Naive B cell (primary cell): ENCODE data around the gene KLF9. TPM values are rescaled to one million over a fixed set of nuclear protein-coding genes. Genes with fewer than 3 reads are reported as not detected.
"Not testable (repeated sequence)": the region's sequence is repeated elsewhere in the genome, so short reads cannot be mapped to it uniquely, and the experiment has no call there.

Experiments
- ATAC-seq, 2 donors: fragments of 150-1000 bp; cut with Tn5 transposase; 2 replicates each; pipeline ENCODE4 v1.10.0; 2021; ENCODE audit warnings: low read depth in 2 of 2, mild to moderate bottlenecking in 2 of 2, moderate library complexity in 2 of 2
- DNase-seq: peaks from one replicate; pipeline ENCODE4 v3.0.0; 2022
- H3K27ac Mint-ChIP-seq, 6 donors: one replicate each; pipeline ENCODE4 v1.8.0; 2020 to 2022; ENCODE audit warnings: mild to moderate bottlenecking in 6 of 6, mixed read lengths in 6 of 6, moderate library complexity in 5 of 6, inconsistent platforms in 2 of 6
- H3K27me3 Mint-ChIP-seq, 3 donors: one replicate each; pipeline ENCODE4 v1.8.0; 2021 to 2022; ENCODE audit warnings: mixed read lengths in 3 of 3, mild to moderate bottlenecking in 1 of 3
- H3K36me3 Mint-ChIP-seq, 2 donors: one replicate each; pipeline ENCODE4 v1.8.0; 2020 to 2022; ENCODE audit warnings: mixed read lengths in 2 of 2, inconsistent platforms in 1 of 2, mild to moderate bottlenecking in 1 of 2
- H3K4me1 Mint-ChIP-seq, 3 donors: one replicate each; pipeline ENCODE4 v1.8.0; 2020 to 2022; ENCODE audit warnings: mixed read lengths in 3 of 3, inconsistent platforms in 1 of 3, mild to moderate bottlenecking in 1 of 3, moderate library complexity in 1 of 3
- H3K4me3 Mint-ChIP-seq, 8 donors: one replicate each; pipeline ENCODE4 v1.8.0; 2020 to 2022; ENCODE audit warnings: mild to moderate bottlenecking in 8 of 8, mixed read lengths in 8 of 8, moderate library complexity in 8 of 8, inconsistent platforms in 2 of 8
- H3K9me3 Mint-ChIP-seq, 7 donors: one replicate each; pipeline ENCODE4 v1.8.0; 2020 to 2022; ENCODE audit warnings: mixed read lengths in 7 of 7, mild to moderate bottlenecking in 5 of 7, inconsistent platforms in 2 of 7, moderate library complexity in 1 of 7
- polyA plus RNA-seq, 6 donors: library from polyadenylated mRNA; unstranded; fragments of 300-500 nt; fragmentation: Illumina TruSeq; gene quantifications; one replicate each; pipeline ENCODE4 v1.2.3, GENCODE V29; 2021; ENCODE audit warnings: low read depth in 6 of 6

The KLF9 gene
- polyA plus RNA-seq, 6 donors from 2014 or later: 3.4 to 5.9 (median 4.8) TPM; not detected in 1

DNA sequence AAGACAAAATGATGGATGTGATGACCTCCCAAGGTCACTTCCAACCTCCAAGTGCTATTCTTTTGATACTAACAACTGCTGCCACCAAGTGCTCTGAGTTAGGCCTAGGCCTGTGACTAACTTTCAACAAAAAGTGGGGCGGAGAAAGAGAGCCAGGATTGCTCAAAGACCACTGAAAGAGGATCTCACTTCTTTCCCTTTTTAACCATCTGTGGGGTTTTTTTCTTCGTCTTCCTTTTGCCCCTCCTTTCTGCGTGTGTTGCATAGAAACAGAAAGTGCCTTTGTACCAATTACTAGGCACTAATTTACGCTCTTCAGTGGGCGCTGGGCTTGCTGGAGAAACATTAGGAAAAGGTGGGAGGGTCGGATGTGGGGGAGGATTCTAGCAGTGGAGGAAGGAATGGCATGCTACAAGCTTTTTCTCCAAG lies 8.0 kb downstream of the KLF9 start:
- no peaks in the 10 kb centered on the region for H3K27me3 Mint-ChIP-seq
- no peaks in the 10 kb centered on the region for H3K36me3 Mint-ChIP-seq
- peaks cover 36 to 66% (median 63%) of the 10 kb centered on the region in 3 donors for H3K4me1 Mint-ChIP-seq
- H3K4me3 Mint-ChIP-seq: peak overlapping the region; percentile 52 to 90 (median 88)
- H3K27ac Mint-ChIP-seq: peak overlapping the region; percentile 87 to 99 (median 97)
- peak; percentile 89 to 91 for ATAC-seq
- H3K9me3 Mint-ChIP-seq: no peaks in the 10 kb centered on the region
- peak; percentile 61 for DNase-seq

DNA sequence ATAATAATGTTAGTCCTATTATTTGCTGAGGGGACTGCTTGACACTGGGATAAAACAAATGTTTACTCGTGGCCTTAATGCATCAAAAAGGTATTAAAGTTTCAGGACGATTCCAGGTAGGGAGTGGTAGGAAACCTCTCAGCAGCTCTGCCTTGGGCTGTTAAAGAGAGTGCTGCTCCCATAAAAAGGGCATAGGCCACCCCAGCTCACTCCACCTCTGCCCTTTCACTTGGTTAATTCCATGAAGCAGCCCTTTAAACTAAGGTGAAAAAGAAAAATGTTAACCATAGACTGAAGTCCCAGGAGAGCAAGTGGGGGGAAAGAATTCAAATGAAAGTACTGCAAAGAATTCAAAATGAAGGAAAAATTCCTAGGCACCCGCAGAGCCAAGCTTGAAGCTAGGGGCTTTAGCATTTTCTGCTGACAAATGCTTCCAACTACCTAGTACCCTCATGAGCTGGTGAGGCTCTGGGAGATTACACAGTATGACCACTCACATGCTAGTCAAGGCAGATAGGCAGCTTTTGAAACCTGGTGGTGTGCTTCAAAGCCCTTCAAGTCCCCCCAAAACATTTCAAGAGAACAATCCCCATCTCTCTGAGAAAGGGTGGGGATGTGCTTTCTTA lies 8.5 kb downstream of the KLF9 start:
- H3K36me3 Mint-ChIP-seq: no peaks in the 10 kb centered on the region
- H3K27me3 Mint-ChIP-seq: no peaks in the 10 kb centered on the region
- peak overlapping the region; percentile 87 to 99 (median 97) for H3K27ac Mint-ChIP-seq
- H3K4me3 Mint-ChIP-seq: peak overlapping the region in 6 of 8 donors; percentile 72 to 90 (median 88)
- H3K4me1 Mint-ChIP-seq: peaks cover 32 to 61% (median 61%) of the 10 kb centered on the region in 3 donors
- ATAC-seq (peak in 1 of 2 donors; percentile 15), DNase-seq (no peak)
- no peaks in the 10 kb centered on the region for H3K9me3 Mint-ChIP-seq

DNA sequence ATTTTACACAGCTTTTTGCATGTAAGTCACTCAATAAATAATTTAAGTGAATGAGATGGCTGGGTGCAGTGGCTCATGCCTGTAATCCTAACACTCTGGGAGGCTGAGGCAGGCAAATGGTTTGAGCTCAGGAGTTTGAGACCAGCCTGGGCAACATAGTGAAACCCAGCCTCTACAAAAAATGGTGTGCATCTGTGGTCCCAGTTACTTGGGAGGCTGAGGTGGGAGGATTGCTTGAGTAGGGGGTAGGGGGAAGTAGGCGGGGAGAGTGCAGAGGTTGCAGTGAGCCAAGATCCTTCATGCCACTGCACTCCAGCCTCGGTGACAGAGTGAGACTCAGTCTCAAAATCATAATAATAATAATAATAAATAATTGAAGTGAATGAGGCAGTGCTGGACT lies 10.2 kb downstream of the KLF9 start:
- Mint-ChIP-seq H3K27ac (peak overlapping the region in 1 of 6 donors; percentile 38), H3K27me3 (no peaks in the 10 kb centered on the region), H3K36me3 (no peaks in the 10 kb centered on the region), H3K4me3 (no peak overlapping the region), H3K4me1 (peaks cover 33 to 65% (median 64%) of the 10 kb centered on the region in 3 donors), H3K9me3 (no peaks in the 10 kb centered on the region)
- no peak for DNase-seq
- no peak for ATAC-seq

DNA sequence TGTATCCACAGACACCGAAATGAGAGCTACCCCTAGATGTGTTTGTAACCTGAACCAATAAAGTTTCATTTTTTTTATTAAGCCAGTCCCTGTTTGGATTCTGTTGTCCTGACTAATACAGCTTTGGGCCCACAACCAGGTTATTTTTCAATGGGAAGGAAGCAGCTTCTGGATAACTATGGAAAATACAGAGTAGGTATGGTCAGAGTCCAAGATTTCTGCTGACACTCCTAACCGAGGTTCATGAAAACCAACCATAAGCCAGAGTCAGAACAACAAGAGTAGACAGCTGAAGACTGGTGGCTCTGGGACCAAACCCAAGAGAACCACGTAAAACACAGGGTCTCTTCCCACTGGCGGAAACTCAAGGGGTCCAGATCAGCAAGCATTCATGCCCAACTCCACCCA lies 10.8 kb downstream of the KLF9 start:
- DNase-seq (no peak), ATAC-seq (no peak)
- H3K9me3 Mint-ChIP-seq: no peaks in the 10 kb centered on the region
- H3K4me1 Mint-ChIP-seq: peaks cover 33 to 71% (median 70%) of the 10 kb centered on the region in 3 donors
- no peaks in the 10 kb centered on the region for H3K36me3 Mint-ChIP-seq
- peak overlapping the region in 1 of 6 donors; percentile 35 for H3K27ac Mint-ChIP-seq
- no peaks in the 10 kb centered on the region for H3K27me3 Mint-ChIP-seq
- no peak overlapping the region for H3K4me3 Mint-ChIP-seq

DNA sequence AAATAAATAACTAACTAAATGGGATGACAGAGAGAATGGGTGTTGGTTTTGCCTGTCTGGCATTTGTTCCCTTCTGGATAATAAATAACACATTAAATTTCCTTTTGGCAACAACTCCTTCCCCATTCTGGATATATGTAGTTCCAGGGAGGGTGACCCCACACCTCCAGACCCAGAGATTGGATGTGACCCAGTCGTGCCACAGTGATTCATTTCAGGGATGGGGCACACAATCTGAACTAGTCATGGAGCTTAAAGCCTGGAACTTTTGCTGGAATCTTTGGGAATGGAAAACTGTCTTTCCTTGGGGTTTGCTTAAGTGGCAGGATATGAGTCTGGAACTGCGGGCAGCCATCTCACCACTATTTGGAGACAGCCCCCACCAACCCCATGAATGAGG lies 11.3 kb downstream of the KLF9 start:
- no peak for ATAC-seq
- H3K9me3 Mint-ChIP-seq: no peaks in the 10 kb centered on the region
- H3K36me3 Mint-ChIP-seq: no peaks in the 10 kb centered on the region
- no peaks in the 10 kb centered on the region for H3K27me3 Mint-ChIP-seq
- no peak overlapping the region for H3K4me3 Mint-ChIP-seq
- H3K4me1 Mint-ChIP-seq: peaks cover 36 to 75% (median 71%) of the 10 kb centered on the region in 3 donors
- H3K27ac Mint-ChIP-seq: no peak overlapping the region
- no peak for DNase-seq

DNA sequence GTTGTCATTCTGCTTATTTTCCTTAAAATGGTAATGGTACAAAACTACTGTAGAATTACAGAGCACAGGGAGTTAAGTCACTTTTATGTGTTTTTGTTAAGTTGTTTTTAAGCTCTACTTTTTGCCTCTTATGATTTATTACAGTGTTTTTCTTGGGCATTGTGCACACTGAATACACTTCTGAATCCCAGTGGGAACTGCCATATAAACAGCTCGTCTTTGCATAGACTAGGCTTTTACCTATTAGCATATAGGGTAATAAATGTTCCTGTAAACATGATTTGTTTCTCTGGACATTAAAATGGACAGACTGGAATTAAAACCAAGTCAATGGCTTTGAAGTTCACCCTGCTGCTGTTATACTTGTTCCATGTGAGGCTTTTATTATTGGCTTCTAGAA lies 12.2 kb downstream of the KLF9 start:
- H3K36me3 Mint-ChIP-seq: no peaks in the 10 kb centered on the region
- H3K9me3 Mint-ChIP-seq: no peaks in the 10 kb centered on the region
- ATAC-seq (no peak), DNase-seq (no peak)
- H3K4me1 Mint-ChIP-seq: peaks cover 38 to 75% (median 71%) of the 10 kb centered on the region in 3 donors
- H3K27ac Mint-ChIP-seq: no peak overlapping the region
- no peaks in the 10 kb centered on the region for H3K27me3 Mint-ChIP-seq
- H3K4me3 Mint-ChIP-seq: no peak overlapping the region

DNA sequence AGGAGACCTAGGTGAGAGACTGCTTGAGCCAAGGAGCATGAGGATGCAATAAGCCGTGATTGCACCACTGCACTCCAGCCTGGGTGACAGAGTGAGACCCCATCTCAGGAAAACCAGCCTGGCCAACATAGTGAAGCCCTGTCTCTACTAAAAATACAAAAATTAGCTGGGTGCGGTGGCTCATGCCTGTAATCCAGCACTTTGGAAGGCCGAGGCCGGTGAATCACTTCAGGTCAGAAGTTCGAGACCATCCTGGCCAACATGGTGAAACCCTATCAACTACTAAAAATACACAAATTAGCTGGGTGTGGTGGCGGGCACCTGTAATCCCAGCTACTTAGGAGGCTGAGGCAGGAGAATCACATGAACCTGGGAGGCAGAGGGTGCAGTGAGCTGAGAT lies 13.2 kb downstream of the KLF9 start:
- H3K27me3 Mint-ChIP-seq, ATAC-seq, H3K27ac Mint-ChIP-seq, H3K36me3 Mint-ChIP-seq, H3K4me3 Mint-ChIP-seq, H3K9me3 Mint-ChIP-seq, DNase-seq: not testable (repeated sequence)
- peaks cover 31 to 69% (median 69%) of the 10 kb centered on the region in 3 donors for H3K4me1 Mint-ChIP-seq

DNA sequence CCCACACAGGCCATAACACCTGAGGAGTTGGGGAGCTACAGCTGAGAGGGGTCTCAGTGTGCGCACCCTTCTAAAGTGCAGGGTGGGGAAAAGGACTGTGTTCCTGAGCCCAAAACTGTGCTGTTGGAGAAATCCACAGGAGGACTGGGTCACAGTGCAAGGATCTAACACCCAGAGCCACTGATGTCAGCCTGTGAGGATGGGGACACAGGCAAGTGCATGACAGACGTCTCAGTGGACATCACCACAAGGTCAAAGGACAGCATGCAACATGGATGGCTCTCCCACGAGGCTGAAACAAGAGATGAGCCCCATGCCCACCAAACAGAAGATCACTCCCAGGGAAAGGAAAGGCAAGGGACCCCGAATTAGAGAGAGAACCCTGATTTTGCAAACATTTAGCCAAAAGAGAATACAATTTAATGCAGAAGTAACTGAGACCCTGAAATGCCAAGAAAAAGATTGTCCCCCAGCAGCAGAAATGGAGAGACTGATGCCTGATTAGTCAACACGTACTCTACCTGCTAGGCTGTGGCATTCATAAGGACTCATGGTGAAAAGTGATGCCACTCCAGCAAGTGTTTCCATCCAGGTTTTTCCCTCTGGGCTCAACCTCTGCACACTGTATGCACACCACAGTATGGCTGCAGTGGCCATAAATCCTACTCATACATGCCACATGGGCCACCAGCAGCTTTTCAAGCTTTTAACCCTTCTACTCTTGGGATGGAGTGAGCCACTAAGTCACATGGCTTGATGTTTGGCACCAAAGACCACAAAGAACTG lies 14.2 kb downstream of the KLF9 start:
- Mint-ChIP-seq H3K36me3 (no peaks in the 10 kb centered on the region), H3K27me3 (no peaks in the 10 kb centered on the region), H3K9me3 (no peaks in the 10 kb centered on the region), H3K4me3 (peak overlapping the region in 2 of 8 donors; percentile 26 to 44), H3K4me1 (peaks cover 28 to 66% (median 59%) of the 10 kb centered on the region in 3 donors), H3K27ac (peak overlapping the region; percentile 29 to 89 (median 70))
- DNase-seq (no peak), ATAC-seq (no peak)

DNA sequence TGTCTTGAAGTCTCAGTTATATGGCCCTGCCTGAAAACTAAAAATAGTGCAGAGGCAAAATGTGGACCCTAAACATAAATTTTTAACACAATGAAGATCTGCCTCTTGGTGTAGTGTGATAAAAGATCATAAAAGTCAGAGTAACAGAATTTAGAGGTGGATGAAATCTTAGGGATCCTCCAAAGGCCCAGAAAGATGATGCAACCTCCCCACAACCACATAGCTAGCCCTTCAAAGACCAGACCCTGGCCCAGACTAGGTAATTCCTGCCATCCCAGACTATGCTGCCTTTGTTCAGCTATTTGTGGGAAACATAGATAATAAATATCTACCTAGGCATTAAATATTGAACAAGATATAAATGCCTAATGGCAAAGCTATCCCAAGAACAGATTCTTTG lies 15.3 kb downstream of the KLF9 start:
- H3K9me3 Mint-ChIP-seq: no peaks in the 10 kb centered on the region
- H3K4me3 Mint-ChIP-seq: peak overlapping the region in 6 of 8 donors; percentile 9 to 71 (median 47)
- peak overlapping the region in 4 of 6 donors; percentile 8 to 90 (median 80) for H3K27ac Mint-ChIP-seq
- ATAC-seq (no peak), DNase-seq (no peak)
- no peaks in the 10 kb centered on the region for H3K27me3 Mint-ChIP-seq
- peaks cover 25 to 60% (median 58%) of the 10 kb centered on the region in 3 donors for H3K4me1 Mint-ChIP-seq
- no peaks in the 10 kb centered on the region for H3K36me3 Mint-ChIP-seq

DNA sequence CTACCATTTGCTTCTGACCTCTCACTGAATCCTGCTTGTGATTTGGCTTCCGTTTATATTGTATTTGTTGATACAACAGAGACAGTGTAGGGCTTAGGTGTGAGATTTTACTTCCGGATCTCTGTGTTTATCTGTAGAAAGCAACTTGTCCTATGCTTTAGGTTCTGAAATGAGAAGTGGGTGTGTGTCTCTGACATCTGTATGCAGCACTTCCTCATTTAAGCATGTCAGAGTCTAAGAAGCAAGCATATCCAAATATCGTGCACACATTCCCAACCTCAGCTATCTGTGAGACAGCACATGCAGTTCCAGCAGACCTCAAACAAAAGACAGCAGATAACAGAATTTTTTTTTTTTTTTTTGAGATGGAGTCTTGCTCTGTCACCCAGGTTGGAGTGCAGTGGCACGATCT lies 16.3 kb downstream of the KLF9 start:
- ATAC-seq: peak; percentile 98 to 99
- DNase-seq: peak; percentile 70
- no peaks in the 10 kb centered on the region for H3K27me3 Mint-ChIP-seq
- H3K4me1 Mint-ChIP-seq: peaks cover 29 to 60% (median 60%) of the 10 kb centered on the region in 3 donors
- no peaks in the 10 kb centered on the region for H3K36me3 Mint-ChIP-seq
- peak overlapping the region; percentile 1 to 89 (median 40) for H3K27ac Mint-ChIP-seq
- H3K9me3 Mint-ChIP-seq: no peaks in the 10 kb centered on the region
- H3K4me3 Mint-ChIP-seq: peak overlapping the region; percentile 1 to 76 (median 70)

DNA sequence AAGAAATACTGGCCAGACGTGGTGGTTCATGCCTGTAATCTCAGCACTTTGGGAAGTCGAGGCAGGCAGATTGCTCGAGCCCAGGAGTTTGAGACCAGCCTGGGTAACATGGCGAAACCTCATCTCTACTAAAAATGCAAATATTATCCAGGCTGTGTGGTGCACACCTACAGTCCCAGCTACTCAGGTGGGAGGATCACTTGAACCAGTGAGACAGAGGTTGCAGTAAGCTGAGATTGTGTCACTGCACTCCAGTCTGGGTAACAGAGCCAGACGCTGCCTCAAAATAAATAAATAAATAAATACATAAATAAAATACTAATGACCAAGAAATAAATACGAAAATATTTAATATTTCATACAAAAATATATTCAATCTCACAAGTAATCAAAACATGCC lies 18.8 kb downstream of the KLF9 start:
- DNase-seq: no peak
- Mint-ChIP-seq H3K4me1 (peaks cover 40 to 78% (median 75%) of the 10 kb centered on the region in 3 donors), H3K4me3 (no peak overlapping the region), H3K27me3 (no peaks in the 10 kb centered on the region), H3K36me3 (no peaks in the 10 kb centered on the region), H3K9me3 (no peaks in the 10 kb centered on the region), H3K27ac (peak overlapping the region in 2 of 6 donors; percentile 22 to 89)
- no peak for ATAC-seq

DNA sequence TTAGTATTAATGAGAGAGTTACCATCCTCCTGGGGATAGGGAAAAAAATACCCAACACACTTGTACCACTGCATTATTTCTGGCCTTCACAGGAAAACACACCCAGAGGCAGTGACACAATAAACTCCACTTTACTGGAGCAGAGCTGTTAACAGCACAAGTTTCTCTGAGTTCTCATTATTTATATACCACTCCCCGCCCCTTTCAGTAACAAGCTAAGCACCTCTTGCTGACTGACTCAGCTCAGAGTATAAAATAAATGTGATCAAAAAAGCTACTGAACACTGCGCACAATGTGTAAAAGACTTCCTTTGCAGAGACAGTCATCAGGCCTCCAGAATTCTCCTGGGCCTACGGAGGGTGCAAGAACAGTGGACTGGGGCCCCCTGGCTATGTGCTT lies 21.6 kb downstream of the KLF9 start:
- no peak overlapping the region for H3K4me3 Mint-ChIP-seq
- peaks cover 41 to 67% (median 59%) of the 10 kb centered on the region in 3 donors for H3K4me1 Mint-ChIP-seq
- H3K36me3 Mint-ChIP-seq: no peaks in the 10 kb centered on the region
- ATAC-seq (no peak), DNase-seq (no peak)
- no peaks in the 10 kb centered on the region for H3K9me3 Mint-ChIP-seq
- H3K27ac Mint-ChIP-seq: no peak overlapping the region
- H3K27me3 Mint-ChIP-seq: no peaks in the 10 kb centered on the region

DNA sequence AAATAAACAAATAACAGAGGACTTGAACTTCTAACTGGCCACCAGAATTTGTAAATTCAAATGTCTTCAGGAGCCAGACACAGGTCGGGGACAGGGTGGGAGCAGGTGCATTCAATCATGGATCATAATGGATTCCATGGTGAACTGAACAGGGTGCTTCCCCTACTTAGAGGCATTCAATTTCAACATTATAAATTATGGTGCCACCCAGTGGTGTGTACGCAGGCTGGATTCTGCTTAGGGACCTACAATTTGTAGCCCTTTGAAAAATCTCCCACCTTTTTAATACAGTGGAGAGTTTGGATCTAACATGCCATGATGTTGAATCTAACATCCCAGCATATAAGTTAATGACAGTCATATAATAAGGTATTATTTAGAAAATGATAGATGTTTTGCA lies 22.3 kb downstream of the KLF9 start:
- Mint-ChIP-seq H3K4me3 (no peak overlapping the region), H3K27me3 (no peaks in the 10 kb centered on the region), H3K27ac (no peak overlapping the region), H3K9me3 (no peaks in the 10 kb centered on the region), H3K36me3 (no peaks in the 10 kb centered on the region), H3K4me1 (peaks cover 34 to 66% (median 55%) of the 10 kb centered on the region in 3 donors)
- no peak for DNase-seq
- ATAC-seq: peak; percentile 34 to 68

DNA sequence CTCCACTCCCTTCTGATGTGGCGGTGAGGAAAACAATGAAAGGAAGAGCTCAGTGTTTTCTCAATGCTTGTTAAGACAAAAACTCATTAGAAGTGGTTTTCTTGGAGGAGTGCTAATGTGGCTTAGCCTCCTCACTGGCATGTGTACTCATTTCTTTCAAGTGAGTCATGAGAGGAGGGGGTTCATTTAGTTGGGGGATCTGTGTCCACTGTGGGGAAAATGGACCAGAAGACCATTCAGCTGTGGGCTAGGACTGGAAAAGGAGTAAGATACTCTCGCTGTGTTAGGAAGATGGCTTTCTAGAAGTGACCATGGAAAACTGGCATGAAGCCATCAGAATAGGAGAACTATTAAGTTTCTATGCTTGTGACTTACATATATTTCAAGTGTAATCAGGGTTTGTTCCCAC lies 23.5 kb downstream of the KLF9 start:
- H3K4me1 Mint-ChIP-seq: peaks cover 31 to 62% (median 44%) of the 10 kb centered on the region in 3 donors
- no peaks in the 10 kb centered on the region for H3K27me3 Mint-ChIP-seq
- H3K27ac Mint-ChIP-seq: peak overlapping the region in 2 of 6 donors; percentile 19 to 76
- ATAC-seq: no peak
- peaks cover 9 to 11% of the 10 kb centered on the region in 2 donors for H3K36me3 Mint-ChIP-seq
- H3K9me3 Mint-ChIP-seq: no peaks in the 10 kb centered on the region
- H3K4me3 Mint-ChIP-seq: no peak overlapping the region
- no peak for DNase-seq
